ENCODE measurements around the gene IL22. TPM values are rescaled to one million over a fixed set of nuclear protein-coding genes. Genes with fewer than 3 reads are reported as not detected.

The IL22 gene
- total RNA-seq, 2 experiments from 2014 or later, result not detected

- peaks cover 3% of the 10 kb centered on the region for H3K4me1 ChIP-seq (ENCODE audit: insufficient read depth, low read length, poor library complexity, severe bottlenecking)
- no peak overlapping the region for H3K4me3 ChIP-seq (ENCODE audit: low read depth, low read length, poor library complexity, severe bottlenecking)
- CTCF ChIA-PET (ENCODE audit: unreplicated experiment), result interaction anchor here (1.1 to 1.3 kb wide), 4 partner anchors 10 to 94 kb away, joined by 3 to 4 read pairs (median 3); no protein-coding TSS in a partner anchor
- intact Hi-C loops (cut with micrococcal nuclease; ENCODE audit: unreplicated experiment), result loop anchor here (1.0 to 10.0 kb wide), 4 partner anchors 94 to 868 kb away; no protein-coding TSS in a partner anchor
- H4K20me1 ChIP-seq (ENCODE audit: insufficient read depth, low read length), result no peaks in the 10 kb centered on the region
- no peaks in the 10 kb centered on the region for H3K36me3 ChIP-seq (ENCODE audit: insufficient read depth, low read length)
- H3K79me2 ChIP-seq (ENCODE audit: insufficient read depth, low read depth, low read length), result no peaks in the 10 kb centered on the region
- no peak overlapping the region for H3K27ac ChIP-seq (ENCODE audit: low read depth, low read length, poor library complexity, severe bottlenecking)
- H3K4me2 ChIP-seq (ENCODE audit: low read length), result peak overlapping the region; percentile 45
- H3K9me3 ChIP-seq (ENCODE audit: low read length), result no peaks in the 10 kb centered on the region
- POLR2A ChIA-PET, result interaction anchor here (0.6 to 1.8 kb wide), 4 partner anchors 9 to 895 kb away, joined by 4 to 6 read pairs (median 5); no protein-coding TSS in a partner anchor
- no TSS peak for BruUV-seq (replicated peaks)
- H2AFZ ChIP-seq (ENCODE audit: low read length), result peak overlapping the region; percentile 62; the same call in 1 of the 2 replicates
- DNase-seq (ENCODE audit: low spot score), result peak; percentile 78
- TF ChIP-seq, protein P1, sequence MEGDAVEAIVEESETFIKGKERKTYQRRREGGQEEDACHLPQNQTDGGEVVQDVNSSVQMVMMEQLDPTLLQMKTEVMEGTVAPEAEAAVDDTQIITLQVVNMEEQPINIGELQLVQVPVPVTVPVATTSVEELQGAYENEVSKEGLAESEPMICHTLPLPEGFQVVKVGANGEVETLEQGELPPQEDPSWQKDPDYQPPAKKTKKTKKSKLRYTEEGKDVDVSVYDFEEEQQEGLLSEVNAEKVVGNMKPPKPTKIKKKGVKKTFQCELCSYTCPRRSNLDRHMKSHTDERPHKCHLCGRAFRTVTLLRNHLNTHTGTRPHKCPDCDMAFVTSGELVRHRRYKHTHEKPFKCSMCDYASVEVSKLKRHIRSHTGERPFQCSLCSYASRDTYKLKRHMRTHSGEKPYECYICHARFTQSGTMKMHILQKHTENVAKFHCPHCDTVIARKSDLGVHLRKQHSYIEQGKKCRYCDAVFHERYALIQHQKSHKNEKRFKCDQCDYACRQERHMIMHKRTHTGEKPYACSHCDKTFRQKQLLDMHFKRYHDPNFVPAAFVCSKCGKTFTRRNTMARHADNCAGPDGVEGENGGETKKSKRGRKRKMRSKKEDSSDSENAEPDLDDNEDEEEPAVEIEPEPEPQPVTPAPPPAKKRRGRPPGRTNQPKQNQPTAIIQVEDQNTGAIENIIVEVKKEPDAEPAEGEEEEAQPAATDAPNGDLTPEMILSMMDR (conservative IDR thresholded peaks at IDR 0.05; ENCODE audit: low read length), result peak; percentile 96
- no peak for TF ChIP-seq EZH2phosphoT487 (IDR thresholded peaks at IDR 0.05; ENCODE audit: borderline replicate concordance, low read depth, low read length)
- no peaks in the 10 kb centered on the region for H3K9me2 ChIP-seq (ENCODE audit: insufficient read depth, low read length)
Measured at GRCh38 chr12:68223067-68223747, 30.2 kb downstream of the IL22 start.

DNA sequence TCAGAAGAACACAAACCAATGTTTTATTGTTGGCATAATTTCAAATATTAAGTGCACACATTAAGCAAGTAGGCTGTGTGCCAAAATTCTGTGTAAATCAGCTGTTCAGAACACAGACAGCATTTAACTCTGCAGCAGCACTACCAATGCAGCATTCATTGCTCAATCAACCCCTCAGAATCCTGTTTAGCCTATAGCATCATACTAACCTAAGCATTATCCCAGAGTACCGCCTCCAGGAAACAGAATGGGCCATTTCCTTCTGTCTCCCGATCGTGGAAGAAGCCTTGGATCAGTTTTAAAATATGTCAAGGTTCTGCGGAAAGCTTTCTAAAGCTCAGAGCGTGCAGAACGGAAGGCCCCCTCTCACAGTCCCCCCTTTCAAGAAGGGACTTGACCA, 31.1 kb downstream of the IL22 start:
- Histone ChIP-seq H3K79me2 (ENCODE audit: insufficient read depth, low read depth, low read length) (no peaks in the 10 kb centered on the region), H3K9me2 (ENCODE audit: insufficient read depth, low read length) (no peaks in the 10 kb centered on the region), H3K9me3 (ENCODE audit: low read length) (no peaks in the 10 kb centered on the region), H3K36me3 (ENCODE audit: insufficient read depth, low read length) (no peaks in the 10 kb centered on the region), H3K4me3 (ENCODE audit: low read depth, low read length, poor library complexity, severe bottlenecking) (no peak overlapping the region), H3K27ac (ENCODE audit: low read depth, low read length, poor library complexity, severe bottlenecking) (no peak overlapping the region), H4K20me1 (ENCODE audit: insufficient read depth, low read length) (no peaks in the 10 kb centered on the region), H3K4me1 (ENCODE audit: insufficient read depth, low read length, poor library complexity, severe bottlenecking) (peaks cover 3% of the 10 kb centered on the region), H3K4me2 (ENCODE audit: low read length) (no peak overlapping the region), H2AFZ (ENCODE audit: low read length) (no peak overlapping the region)
- TF ChIP-seq, protein P1 (conservative IDR thresholded peaks at IDR 0.05; ENCODE audit: low read length), result no peak
- POLR2A ChIA-PET, result interaction anchor here (1.3 to 1.8 kb wide), 2 partner anchors 10 to 184 kb away, joined by 4 to 5 read pairs; no protein-coding TSS in a partner anchor
- BruUV-seq (replicated peaks), result no TSS peak
- intact Hi-C loops (cut with micrococcal nuclease; ENCODE audit: unreplicated experiment), result loop anchor here (2.0 to 10.0 kb wide), 3 partner anchors 182 to 868 kb away; no protein-coding TSS in a partner anchor
- CTCF ChIA-PET (ENCODE audit: unreplicated experiment), result interaction anchor here (1.3 kb wide), 3 partner anchors 19 to 95 kb away, joined by 3 to 4 read pairs (median 3); no protein-coding TSS in a partner anchor
- no peak for DNase-seq (ENCODE audit: low spot score)

- ChIA-PET CTCF (ENCODE audit: unreplicated experiment) (no interaction called here), POLR2A (interaction anchor here (1.8 kb wide), 1 partner anchor 11 kb away, joined by 4 read pairs; no protein-coding TSS in a partner anchor)
- no peak for TF ChIP-seq EZH2phosphoT487 (IDR thresholded peaks at IDR 0.05; ENCODE audit: borderline replicate concordance, low read depth, low read length)
- TF ChIP-seq, protein P1 (conservative IDR thresholded peaks at IDR 0.05; ENCODE audit: low read length), result no peak
- Histone ChIP-seq H3K4me1 (ENCODE audit: insufficient read depth, low read length, poor library complexity, severe bottlenecking) (peaks cover 3% of the 10 kb centered on the region), H3K9me3 (ENCODE audit: low read length) (no peaks in the 10 kb centered on the region), H3K27ac (ENCODE audit: low read depth, low read length, poor library complexity, severe bottlenecking) (no peak overlapping the region), H3K9me2 (ENCODE audit: insufficient read depth, low read length) (no peaks in the 10 kb centered on the region), H3K36me3 (ENCODE audit: insufficient read depth, low read length) (no peaks in the 10 kb centered on the region), H4K20me1 (ENCODE audit: insufficient read depth, low read length) (no peaks in the 10 kb centered on the region), H3K4me3 (ENCODE audit: low read depth, low read length, poor library complexity, severe bottlenecking) (no peak overlapping the region), H3K79me2 (ENCODE audit: insufficient read depth, low read depth, low read length) (no peaks in the 10 kb centered on the region), H3K4me2 (ENCODE audit: low read length) (no peak overlapping the region), H2AFZ (ENCODE audit: low read length) (no peak overlapping the region)
- DNase-seq (ENCODE audit: low spot score), result no peak
- intact Hi-C loops (cut with micrococcal nuclease; ENCODE audit: unreplicated experiment), result loop anchor here (10.0 kb wide), 2 partner anchors 443 to 867 kb away; no protein-coding TSS in a partner anchor
- BruUV-seq (replicated peaks), result no TSS peak
Measured at GRCh38 chr12:68221497-68221896, 31.9 kb downstream of the IL22 start.
